ENCODE data around the gene MICALL2. TPM values are rescaled to one million over a fixed set of nuclear protein-coding genes. Genes with fewer than 3 reads are reported as not detected.

Gene MICALL2
- total and polyA plus RNA-seq, 4 donors, result 19.0 to 70.6 (median 41.0) TPM

GRCh38 chr7:1401011-1401410, 58.3 kb downstream of the MICALL2 start:
- H3K27ac ChIP-seq (ENCODE audit: low read depth in 1 of 2, low read length in 1 of 2), result no peak overlapping the region
- H3K36me3 ChIP-seq (ENCODE audit: control insufficient read depth in 4 of 4, insufficient read depth in 4 of 4, low read length in 4 of 4), result no peaks in the 10 kb centered on the region
- peaks cover 6 to 50% (median 40%) of the 10 kb centered on the region in 3 donors for H3K27me3 ChIP-seq (ENCODE audit: control insufficient read depth in 3 of 3, insufficient read depth in 3 of 3, low read length in 2 of 3)
- no peaks in the 10 kb centered on the region for H3K4me1 ChIP-seq (ENCODE audit: control insufficient read depth in 5 of 5, insufficient read depth in 5 of 5, low read length in 5 of 5)
- no peak for TF ChIP-seq CTCF (IDR thresholded peaks at IDR 0.05; ENCODE audit: control extremely low read depth, extremely low read depth)
- DNase-seq (no peak), ATAC-seq (ENCODE audit: insufficient read depth, low FRiP score) (no peak)
- peaks cover 0 to 25% (median 1%) of the 10 kb centered on the region in 4 donors for H3K9me3 ChIP-seq (ENCODE audit: control insufficient read depth in 4 of 4, insufficient read depth in 3 of 4, low read length in 3 of 4)
- H3K4me3 ChIP-seq, result no peak overlapping the region
- WGBS, 2 donors, result 64 to 66% methylated on average over 18 of the region's 18 CpGs
- no peak overlapping the region for H3K9ac ChIP-seq (ENCODE audit: insufficient read depth in 1 of 2, low read length in 2 of 2)

GRCh38 chr7:1400371-1400770, 58.9 kb downstream of the MICALL2 start:
- TF ChIP-seq CTCF (IDR thresholded peaks at IDR 0.05; ENCODE audit: control extremely low read depth, extremely low read depth), result no peak
- no peak for ATAC-seq (ENCODE audit: insufficient read depth, low FRiP score)

GRCh38 chr7:1397491-1398327, 61.6 kb downstream of the MICALL2 start:
- DNase-seq, result no peak
- Histone ChIP-seq H3K27me3 (ENCODE audit: control insufficient read depth in 3 of 3, insufficient read depth in 3 of 3, low read length in 2 of 3) (peaks cover 15 to 24% (median 23%) of the 10 kb centered on the region in 3 donors), H3K27ac (ENCODE audit: low read depth in 1 of 2, low read length in 1 of 2) (no peak overlapping the region), H3K4me1 (ENCODE audit: control insufficient read depth in 5 of 5, insufficient read depth in 5 of 5, low read length in 5 of 5) (peaks cover 0 to 3% (median 0%) of the 10 kb centered on the region in 5 donors), H3K9ac (ENCODE audit: insufficient read depth in 1 of 2, low read length in 2 of 2) (no peak overlapping the region), H3K9me3 (ENCODE audit: control insufficient read depth in 4 of 4, insufficient read depth in 3 of 4, low read length in 3 of 4) (peaks cover 0 to 35% (median 1%) of the 10 kb centered on the region in 4 donors), H3K36me3 (ENCODE audit: control insufficient read depth in 4 of 4, insufficient read depth in 4 of 4, low read length in 4 of 4) (no peaks in the 10 kb centered on the region), H3K4me3 (no peak overlapping the region)
- no peak for ATAC-seq (ENCODE audit: insufficient read depth, low FRiP score)
- 81 to 82% methylated on average over 12 of the region's 12 CpGs for WGBS, 2 donors
- no peak for TF ChIP-seq CTCF (IDR thresholded peaks at IDR 0.05; ENCODE audit: control extremely low read depth, extremely low read depth)

More at GRCh38 chr7:1400371-1400770, 58.9 kb downstream of the MICALL2 start:
- no peak for DNase-seq
- Histone ChIP-seq H3K4me1 (ENCODE audit: control insufficient read depth in 5 of 5, insufficient read depth in 5 of 5, low read length in 5 of 5) (peaks cover 0 to 1% (median 0%) of the 10 kb centered on the region in 5 donors), H3K4me3 (no peak overlapping the region), H3K9me3 (ENCODE audit: control insufficient read depth in 4 of 4, insufficient read depth in 3 of 4, low read length in 3 of 4) (peaks cover 0 to 28% (median 1%) of the 10 kb centered on the region in 4 donors), H3K27me3 (ENCODE audit: control insufficient read depth in 3 of 3, insufficient read depth in 3 of 3, low read length in 2 of 3) (peaks cover 11 to 46% (median 40%) of the 10 kb centered on the region in 3 donors), H3K27ac (ENCODE audit: low read depth in 1 of 2, low read length in 1 of 2) (no peak overlapping the region), H3K36me3 (ENCODE audit: control insufficient read depth in 4 of 4, insufficient read depth in 4 of 4, low read length in 4 of 4) (no peaks in the 10 kb centered on the region), H3K9ac (ENCODE audit: insufficient read depth in 1 of 2, low read length in 2 of 2) (no peak overlapping the region)
- WGBS, 2 donors, result 40 to 45% methylated on average over 11 of the region's 11 CpGs
